Subcutaneous abdominal adipose tissue (tissue), 5 donors: ENCODE measurements around the gene AQP6.

ENCODE experiments used
- H3K27ac ChIP-seq: one replicate; pipeline ENCODE4 v1.7.0; 2013; ENCODE audit warnings: low read depth, mild to moderate bottlenecking, inconsistent platforms, low read length, moderate library complexity
- H3K27me3 ChIP-seq, 5 donors: one replicate each; pipeline ENCODE4 v1.7.0; 2013; ENCODE audit warnings: low read length in 5 of 5, inconsistent platforms in 1 of 5; ENCODE audit not compliant: control insufficient read depth in 5 of 5, insufficient read depth in 4 of 5
- H3K36me3 ChIP-seq, 5 donors: one replicate each; pipeline ENCODE4 v1.7.0; 2013; ENCODE audit warnings: low read length in 5 of 5; ENCODE audit not compliant: control insufficient read depth in 5 of 5, insufficient read depth in 5 of 5
- H3K4me1 ChIP-seq, 5 donors: one replicate each; pipeline ENCODE4 v1.7.0; 2013; ENCODE audit warnings: low read length in 5 of 5, mild to moderate bottlenecking in 3 of 5, moderate library complexity in 1 of 5; ENCODE audit not compliant: control insufficient read depth in 5 of 5, insufficient read depth in 5 of 5
- H3K4me3 ChIP-seq, 5 donors: one replicate each; pipeline ENCODE4 v1.7.0; 2013; ENCODE audit warnings: low read length in 5 of 5, low read depth in 1 of 5
- H3K9ac ChIP-seq, 5 donors: one replicate each; pipeline ENCODE4 v1.7.0; 2013; ENCODE audit warnings: low read length in 5 of 5, mild to moderate bottlenecking in 4 of 5, moderate library complexity in 3 of 5
- H3K9me3 ChIP-seq, 5 donors: one replicate each; pipeline ENCODE4 v1.7.0; 2013; ENCODE audit warnings: low read length in 5 of 5; ENCODE audit not compliant: control insufficient read depth in 5 of 5
- donor health status: healthy.
- donor health status: healthy.
- donor health status: healthy.
- donor health status: healthy.
- donor health status: healthy.

Gene AQP6

DNA sequence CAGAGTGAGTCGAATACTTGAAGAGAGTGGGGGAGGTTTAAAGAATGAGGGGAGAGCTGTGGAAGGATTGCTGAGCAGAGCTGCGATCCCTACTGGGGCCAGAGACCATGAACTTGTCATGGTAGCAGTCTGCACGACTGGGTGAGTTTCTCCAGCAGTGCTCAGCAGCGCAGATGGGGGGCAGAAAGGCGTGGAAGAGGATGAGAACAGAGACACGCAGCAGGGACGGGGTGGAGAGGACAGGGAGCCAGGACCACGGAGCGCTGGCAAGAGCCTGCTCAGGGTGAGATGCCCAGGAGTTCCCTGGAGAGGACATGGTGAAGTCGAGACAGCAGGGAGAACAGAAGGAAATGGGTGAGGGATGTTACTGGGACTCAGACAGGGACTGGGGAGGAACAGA lies 2.1 kb upstream of the AQP6 start:
- Histone ChIP-seq H3K27ac (no peak overlapping the region), H3K4me3 (no peak overlapping the region), H3K27me3 (peaks cover 0 to 25% (median 4%) of the 10 kb centered on the region in 5 donors), H3K9ac (no peak overlapping the region), H3K36me3 (no peaks in the 10 kb centered on the region), H3K4me1 (peaks cover 2 to 38% (median 21%) of the 10 kb centered on the region in 5 donors), H3K9me3 (no peaks in the 10 kb centered on the region)

DNA sequence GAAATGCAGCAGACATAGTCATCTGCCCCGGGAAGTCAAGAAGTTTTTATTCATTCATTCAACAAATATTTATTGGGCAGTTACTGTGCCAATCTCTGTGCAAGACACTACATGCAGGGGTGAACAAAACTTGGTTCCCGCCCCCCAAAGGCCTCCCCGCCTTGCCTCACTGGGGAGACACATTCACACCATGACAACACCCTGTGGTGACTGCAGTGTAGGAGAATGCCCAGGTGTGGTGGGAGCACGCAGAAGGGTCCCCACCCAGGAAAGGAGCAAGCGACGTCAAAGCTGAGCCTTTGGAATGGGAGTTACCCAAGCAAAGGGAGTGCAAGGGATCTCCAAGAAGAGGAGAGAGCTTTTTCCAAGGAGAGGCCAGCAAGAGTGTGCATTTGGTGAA lies 1.6 kb upstream of the AQP6 start:
- Histone ChIP-seq H3K36me3 (no peaks in the 10 kb centered on the region), H3K9ac (no peak overlapping the region), H3K4me3 (no peak overlapping the region), H3K27ac (no peak overlapping the region), H3K9me3 (no peaks in the 10 kb centered on the region), H3K4me1 (peaks cover 2 to 38% (median 21%) of the 10 kb centered on the region in 5 donors), H3K27me3 (peaks cover 0 to 25% (median 5%) of the 10 kb centered on the region in 5 donors)

DNA sequence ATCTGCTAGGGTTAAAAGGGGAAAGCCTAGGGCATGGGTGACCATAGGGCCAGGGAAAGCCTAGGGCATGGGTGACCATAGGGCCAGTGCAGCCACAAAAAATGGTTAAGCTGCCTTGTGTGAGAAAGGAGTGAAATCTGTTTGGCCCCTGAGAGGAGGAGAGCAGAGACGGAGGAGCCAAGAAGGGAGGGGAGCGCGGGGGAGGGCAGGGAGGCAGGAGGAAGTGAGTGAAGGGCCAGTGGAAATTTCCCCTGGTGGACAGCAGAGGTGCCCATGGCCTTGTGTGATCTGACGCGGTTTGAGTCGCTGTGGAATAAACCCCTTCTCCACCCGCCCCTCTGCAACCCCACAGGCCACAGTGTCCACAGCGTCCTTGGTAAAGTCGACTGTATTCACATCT lies 618 bp upstream of the AQP6 start:
- Histone ChIP-seq H3K4me1 (peaks cover 2 to 36% (median 19%) of the 10 kb centered on the region in 5 donors), H3K27ac (no peak overlapping the region), H3K27me3 (peaks cover 0 to 22% (median 5%) of the 10 kb centered on the region in 5 donors), H3K9me3 (no peaks in the 10 kb centered on the region), H3K4me3 (no peak overlapping the region), H3K36me3 (no peaks in the 10 kb centered on the region), H3K9ac (no peak overlapping the region)

GRCh38 chr12:49973361-49973830 lies 649 bp downstream of the AQP6 start:
- peaks cover 0 to 17% (median 5%) of the 10 kb centered on the region in 5 donors for H3K27me3 ChIP-seq
- H3K9me3 ChIP-seq, result no peaks in the 10 kb centered on the region
- H3K4me1 ChIP-seq, result peaks cover 2 to 27% (median 12%) of the 10 kb centered on the region in 5 donors
- no peak overlapping the region for H3K4me3 ChIP-seq
- H3K27ac ChIP-seq, result no peak overlapping the region
- H3K9ac ChIP-seq, result no peak overlapping the region
- H3K36me3 ChIP-seq, result no peaks in the 10 kb centered on the region

DNA sequence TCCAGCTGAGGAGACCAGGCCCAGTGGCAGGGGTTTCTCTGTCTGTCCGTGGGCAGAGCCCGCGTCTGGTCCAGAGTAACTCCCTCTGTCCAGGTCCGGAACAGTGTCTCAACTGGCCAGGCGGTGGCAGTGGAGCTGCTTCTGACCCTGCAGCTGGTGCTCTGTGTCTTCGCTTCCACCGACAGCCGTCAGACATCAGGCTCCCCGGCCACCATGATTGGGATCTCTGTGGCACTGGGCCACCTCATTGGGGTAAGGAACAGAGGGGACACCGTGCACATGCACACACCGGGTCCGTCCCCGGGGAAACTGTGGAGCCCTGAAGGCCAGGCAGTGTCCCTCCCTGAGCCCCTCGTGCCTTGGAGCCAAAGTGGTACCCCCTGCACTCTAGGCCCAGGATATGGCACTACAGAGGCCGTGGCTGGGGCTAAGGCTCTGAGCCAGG lies 1.5 kb downstream of the AQP6 start:
- Histone ChIP-seq H3K9ac (no peak overlapping the region), H3K9me3 (no peaks in the 10 kb centered on the region), H3K27me3 (peaks cover 0 to 10% (median 5%) of the 10 kb centered on the region in 5 donors), H3K36me3 (no peaks in the 10 kb centered on the region), H3K27ac (no peak overlapping the region), H3K4me1 (peaks cover 2 to 27% (median 12%) of the 10 kb centered on the region in 5 donors), H3K4me3 (no peak overlapping the region)

DNA sequence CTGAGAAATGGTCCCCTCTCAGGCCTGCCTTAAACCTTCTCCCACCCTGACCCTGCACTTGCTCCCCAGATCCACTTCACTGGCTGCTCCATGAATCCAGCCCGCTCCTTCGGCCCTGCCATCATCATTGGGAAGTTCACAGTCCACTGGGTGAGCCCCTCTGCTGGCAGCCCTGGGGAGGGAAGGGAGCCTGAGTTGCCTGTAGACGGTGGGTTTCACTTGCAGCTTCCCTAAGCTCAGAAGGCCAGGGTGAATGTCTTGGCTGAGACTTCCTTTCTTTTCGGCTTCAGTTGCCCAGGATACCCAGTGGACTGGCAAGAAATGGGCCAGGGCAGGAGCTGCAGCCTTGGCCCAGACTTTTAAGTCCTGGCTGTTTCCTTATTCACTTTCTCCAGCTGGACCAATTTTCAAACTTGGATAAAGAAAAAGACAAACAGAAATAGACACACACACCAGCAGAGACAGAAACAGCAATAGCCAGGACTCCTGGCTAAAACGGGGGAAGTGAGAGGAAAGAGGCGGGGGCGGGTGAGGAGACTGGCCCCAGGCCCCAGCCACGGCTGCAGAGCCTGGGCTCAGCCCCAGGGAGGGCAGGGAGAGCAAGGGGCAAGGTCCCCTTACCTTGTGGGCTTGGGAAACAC lies 2.0 kb downstream of the AQP6 start:
- Histone ChIP-seq H3K27me3 (peaks cover 0 to 7% (median 5%) of the 10 kb centered on the region in 5 donors), H3K27ac (no peak overlapping the region), H3K9ac (no peak overlapping the region), H3K4me3 (no peak overlapping the region), H3K4me1 (peaks cover 2 to 27% (median 12%) of the 10 kb centered on the region in 5 donors), H3K9me3 (no peaks in the 10 kb centered on the region), H3K36me3 (no peaks in the 10 kb centered on the region)

DNA sequence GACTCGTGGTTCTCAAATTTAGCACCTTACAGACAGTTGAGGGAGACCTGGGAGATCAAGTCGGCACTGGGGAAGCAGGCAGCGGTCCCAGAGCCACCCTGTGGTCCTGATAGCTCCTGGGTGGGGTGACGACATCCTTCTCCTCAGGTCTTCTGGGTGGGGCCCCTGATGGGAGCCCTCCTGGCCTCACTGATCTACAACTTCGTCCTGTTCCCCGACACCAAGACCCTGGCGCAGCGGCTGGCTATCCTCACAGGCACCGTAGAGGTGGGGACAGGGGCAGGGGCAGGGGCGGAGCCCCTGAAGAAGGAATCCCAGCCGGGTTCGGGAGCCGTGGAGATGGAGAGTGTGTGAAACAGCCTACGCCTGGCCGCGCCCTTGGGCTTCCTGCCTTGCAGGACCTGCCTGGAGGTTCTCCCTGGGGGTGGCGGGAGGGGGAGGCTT lies 2.6 kb downstream of the AQP6 start:
- peaks cover 0 to 7% (median 0%) of the 10 kb centered on the region in 5 donors for H3K27me3 ChIP-seq
- peaks cover 2 to 27% (median 12%) of the 10 kb centered on the region in 5 donors for H3K4me1 ChIP-seq
- H3K9ac ChIP-seq, result no peak overlapping the region
- H3K4me3 ChIP-seq, result no peak overlapping the region
- no peak overlapping the region for H3K27ac ChIP-seq
- H3K9me3 ChIP-seq, result no peaks in the 10 kb centered on the region
- no peaks in the 10 kb centered on the region for H3K36me3 ChIP-seq

DNA sequence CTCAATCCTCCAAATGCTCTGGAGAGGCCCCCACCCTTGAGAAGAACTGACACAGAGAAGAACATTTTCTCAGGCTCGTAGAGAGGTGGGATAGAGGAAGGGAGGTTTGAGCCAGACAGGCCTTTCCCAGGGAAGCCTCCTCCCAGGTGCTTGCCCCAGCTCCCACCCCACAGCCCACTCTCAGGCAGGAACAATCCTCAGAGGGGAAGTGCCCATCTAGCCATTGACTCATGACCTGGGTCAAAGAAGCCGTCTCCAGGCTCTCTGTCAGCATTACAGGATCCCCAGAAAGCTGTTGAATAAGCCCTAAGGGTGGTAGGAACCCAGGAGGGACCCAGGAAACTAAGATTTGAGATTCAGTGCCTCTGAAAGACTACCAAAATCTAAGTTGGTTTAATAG lies 3.8 kb downstream of the AQP6 start:
- Histone ChIP-seq H3K27me3 (peaks cover 0 to 7% (median 0%) of the 10 kb centered on the region in 5 donors), H3K9me3 (no peaks in the 10 kb centered on the region), H3K36me3 (no peaks in the 10 kb centered on the region), H3K9ac (no peak overlapping the region), H3K27ac (no peak overlapping the region), H3K4me3 (no peak overlapping the region), H3K4me1 (peaks cover 2 to 24% (median 12%) of the 10 kb centered on the region in 5 donors)

- Histone ChIP-seq H3K27me3 (peaks cover 0 to 7% (median 0%) of the 10 kb centered on the region in 5 donors), H3K9me3 (no peaks in the 10 kb centered on the region), H3K4me1 (peaks cover 2 to 14% (median 12%) of the 10 kb centered on the region in 5 donors), H3K4me3 (no peak overlapping the region), H3K27ac (no peak overlapping the region), H3K9ac (peak overlapping the region in 1 of 5 donors; percentile 46), H3K36me3 (no peaks in the 10 kb centered on the region)
These were observed 5.4 kb downstream of the AQP6 start for GRCh38 chr12:49978125-49978524.

- Histone ChIP-seq H3K9me3 (no peaks in the 10 kb centered on the region), H3K4me1 (peaks cover 2 to 18% (median 14%) of the 10 kb centered on the region in 5 donors), H3K27ac (no peak overlapping the region), H3K9ac (no peak overlapping the region), H3K27me3 (peaks cover 0 to 9% (median 4%) of the 10 kb centered on the region in 5 donors), H3K36me3 (no peaks in the 10 kb centered on the region), H3K4me3 (no peak overlapping the region)
These were observed 6.4 kb downstream of the AQP6 start for GRCh38 chr12:49979016-49979586.
